Measurements from ENCODE around the gene ESYT2. TPM values are rescaled to one million over a fixed set of nuclear protein-coding genes. Genes with fewer than 3 reads are reported as not detected.

Gene ESYT2
- total RNA-seq, 2 donors from 2014 or later = 30.7 to 36.9 TPM

GRCh38 chr7:158727690-158728089 lies 101.6 kb downstream of the ESYT2 start:
- no peak overlapping the region for H3K4me3 ChIP-seq (ENCODE audit: low read length)
- WGBS, 2 experiments (ENCODE audit: insufficient coverage in 1 of 2, insufficient read length in 1 of 2) = 90 to 96% methylated on average over 4 to 5 of the region's 5 CpGs
- no peak for DNase-seq

GRCh38 chr7:158726277-158726807 lies 103.0 kb downstream of the ESYT2 start:
- Mint-ChIP-seq H3K36me3 (ENCODE audit: low read depth) (peaks cover 8% of the 10 kb centered on the region), H3K9me3 (no peaks in the 10 kb centered on the region), H3K4me1 (no peaks in the 10 kb centered on the region), H3K27ac (no peak overlapping the region), H3K27me3 (ENCODE audit: insufficient read depth) (no peaks in the 10 kb centered on the region), H3K4me3 (no peak overlapping the region)
- no peak overlapping the region for H3K4me3 ChIP-seq (ENCODE audit: low read length)
- H3K9me3 ChIP-seq (ENCODE audit: control insufficient read depth, low read length) = no peaks in the 10 kb centered on the region
- no peak overlapping the region for H3K9ac ChIP-seq (ENCODE audit: extremely low read depth, low read length, poor library complexity, severe bottlenecking)
- 93 to 94% methylated on average over 2 to 4 of the region's 4 CpGs for WGBS, 2 experiments (ENCODE audit: insufficient coverage in 1 of 2, insufficient read length in 1 of 2)
- no peak for TF ChIP-seq CTCF (conservative IDR thresholded peaks at IDR 0.05)
- H3K36me3 ChIP-seq (ENCODE audit: control insufficient read depth, insufficient read depth, low read length) = no peaks in the 10 kb centered on the region
- no peaks in the 10 kb centered on the region for H3K4me1 ChIP-seq (ENCODE audit: control insufficient read depth, insufficient read depth, low read length)
- H3K27ac ChIP-seq (ENCODE audit: low read depth, low read length) = no peak overlapping the region
- no peak for DNase-seq
- no peaks in the 10 kb centered on the region for H3K27me3 ChIP-seq (ENCODE audit: control insufficient read depth, insufficient read depth, low read length, poor library complexity, severe bottlenecking)

More at GRCh38 chr7:158727690-158728089, 101.6 kb downstream of the ESYT2 start:
- Mint-ChIP-seq H3K4me3 (no peak overlapping the region), H3K36me3 (ENCODE audit: low read depth) (peaks cover 19% of the 10 kb centered on the region), H3K27me3 (ENCODE audit: insufficient read depth) (no peaks in the 10 kb centered on the region), H3K9me3 (no peaks in the 10 kb centered on the region), H3K4me1 (no peaks in the 10 kb centered on the region), H3K27ac (no peak overlapping the region)
- peaks cover 8% of the 10 kb centered on the region for H3K36me3 ChIP-seq (ENCODE audit: control insufficient read depth, insufficient read depth, low read length)
- TF ChIP-seq CTCF (conservative IDR thresholded peaks at IDR 0.05) = no peak
- no peak overlapping the region for H3K9ac ChIP-seq (ENCODE audit: extremely low read depth, low read length, poor library complexity, severe bottlenecking)
- no peaks in the 10 kb centered on the region for H3K27me3 ChIP-seq (ENCODE audit: control insufficient read depth, insufficient read depth, low read length, poor library complexity, severe bottlenecking)
- no peaks in the 10 kb centered on the region for H3K4me1 ChIP-seq (ENCODE audit: control insufficient read depth, insufficient read depth, low read length)
- H3K9me3 ChIP-seq (ENCODE audit: control insufficient read depth, low read length) = no peaks in the 10 kb centered on the region
- no peak overlapping the region for H3K27ac ChIP-seq (ENCODE audit: low read depth, low read length)

GRCh38 chr7:158725506-158725800 lies 103.9 kb downstream of the ESYT2 start:
- Mint-ChIP-seq H3K27ac (no peak overlapping the region), H3K4me3 (no peak overlapping the region), H3K9me3 (no peaks in the 10 kb centered on the region), H3K4me1 (no peaks in the 10 kb centered on the region), H3K36me3 (ENCODE audit: low read depth) (peaks cover 8% of the 10 kb centered on the region), H3K27me3 (ENCODE audit: insufficient read depth) (no peaks in the 10 kb centered on the region)
- Histone ChIP-seq H3K9me3 (ENCODE audit: control insufficient read depth, low read length) (no peaks in the 10 kb centered on the region), H3K4me3 (ENCODE audit: low read length) (no peak overlapping the region), H3K4me1 (ENCODE audit: control insufficient read depth, insufficient read depth, low read length) (no peaks in the 10 kb centered on the region), H3K9ac (ENCODE audit: extremely low read depth, low read length, poor library complexity, severe bottlenecking) (no peak overlapping the region), H3K27ac (ENCODE audit: low read depth, low read length) (no peak overlapping the region), H3K36me3 (ENCODE audit: control insufficient read depth, insufficient read depth, low read length) (no peaks in the 10 kb centered on the region), H3K27me3 (ENCODE audit: control insufficient read depth, insufficient read depth, low read length, poor library complexity, severe bottlenecking) (no peaks in the 10 kb centered on the region)
- no peak for TF ChIP-seq CTCF (conservative IDR thresholded peaks at IDR 0.05)
- WGBS, 2 experiments (ENCODE audit: insufficient coverage in 1 of 2, insufficient read length in 1 of 2) = 92 to 95% methylated on average over 4 of the region's 4 CpGs
- DNase-seq = no peak
